HFFc6 (cell line): ENCODE measurements around the gene SPTSSB. TPM values are rescaled to one million over a fixed set of nuclear protein-coding genes. Genes with fewer than 3 reads are reported as not detected.

Source experiments
- DNase-seq: peaks from one replicate; pipeline ENCODE4 v3.0.0-alpha.2; 2018
- H3K27ac Mint-ChIP-seq: 2 replicates; pipeline ENCODE4 v1.8.0; 2020; ENCODE audit warnings: mild to moderate bottlenecking, mixed read lengths
- H3K27me3 Mint-ChIP-seq: 2 replicates; pipeline ENCODE4 v1.8.0; 2021; ENCODE audit warnings: mild to moderate bottlenecking, moderate library complexity, mixed read lengths; ENCODE audit not compliant: insufficient read depth
- H3K36me3 Mint-ChIP-seq: 2 replicates; pipeline ENCODE4 v1.8.0; 2021; ENCODE audit warnings: low read depth, mixed read lengths
- H3K4me1 Mint-ChIP-seq: 2 replicates; pipeline ENCODE4 v1.8.0; 2020; ENCODE audit warnings: low read depth, mixed read lengths
- H3K4me3 Mint-ChIP-seq: 2 replicates; pipeline ENCODE4 v1.8.0; 2020; ENCODE audit warnings: mild to moderate bottlenecking, moderate library complexity, mixed read lengths
- H3K9me3 Mint-ChIP-seq: 2 replicates; pipeline ENCODE4 v1.8.0; 2020; ENCODE audit warnings: mild to moderate bottlenecking, mixed read lengths
- total RNA-seq, 6 experiments: library from RNA; stranded (reverse); fragmentation: NEBNext Ultra II Directional; extraction: Animal tissue kit (Norgen Biotek cat#: 25700); gene quantifications; 2 replicates in 1 of 6; 3 replicates in 5 of 6; pipeline ENCODE4 v1.2.3, GENCODE V29; 2021
- TF ChIP-seq, protein P1 (sequence below): fragments of 200-600 bp; sonication (generic); IDR thresholded peaks from 2 replicates; pipeline ENCODE4 v1.5.0; 2021; ENCODE audit warnings: antibody characterized with exemption, mild to moderate bottlenecking

The SPTSSB gene
- total RNA-seq, 6 experiments from 2014 or later = not detected

DNA sequence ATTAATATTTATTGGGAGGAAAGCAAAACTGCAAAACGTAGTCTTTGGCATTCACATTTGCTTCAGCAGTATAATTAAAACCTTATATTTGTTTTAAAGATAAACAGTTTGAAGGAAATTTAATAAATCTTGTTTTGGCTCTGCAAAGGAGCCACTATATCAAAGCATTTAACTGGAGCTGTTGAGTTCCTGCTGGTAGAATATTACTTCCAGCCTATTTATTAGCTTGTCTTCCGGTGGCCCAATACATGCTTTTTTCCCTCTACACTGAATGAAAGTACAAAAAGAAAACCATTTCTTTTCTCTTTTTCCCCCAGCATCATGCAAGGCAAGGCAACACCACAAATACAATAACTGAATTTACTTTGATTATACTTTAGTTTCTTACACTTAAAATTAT is 26.3 kb downstream of the SPTSSB start:
- DNase-seq = no peak
- no peak overlapping the region for H3K27ac Mint-ChIP-seq
- H3K4me3 Mint-ChIP-seq = no peak overlapping the region
- no peaks in the 10 kb centered on the region; the same call in 1 of the 2 replicates for H3K9me3 Mint-ChIP-seq
- H3K36me3 Mint-ChIP-seq = no peaks in the 10 kb centered on the region
- peaks cover 13% of the 10 kb centered on the region for H3K4me1 Mint-ChIP-seq
- peaks cover 6% of the 10 kb centered on the region; the same call in 1 of the 2 replicates for H3K27me3 Mint-ChIP-seq
- TF ChIP-seq, protein P1, sequence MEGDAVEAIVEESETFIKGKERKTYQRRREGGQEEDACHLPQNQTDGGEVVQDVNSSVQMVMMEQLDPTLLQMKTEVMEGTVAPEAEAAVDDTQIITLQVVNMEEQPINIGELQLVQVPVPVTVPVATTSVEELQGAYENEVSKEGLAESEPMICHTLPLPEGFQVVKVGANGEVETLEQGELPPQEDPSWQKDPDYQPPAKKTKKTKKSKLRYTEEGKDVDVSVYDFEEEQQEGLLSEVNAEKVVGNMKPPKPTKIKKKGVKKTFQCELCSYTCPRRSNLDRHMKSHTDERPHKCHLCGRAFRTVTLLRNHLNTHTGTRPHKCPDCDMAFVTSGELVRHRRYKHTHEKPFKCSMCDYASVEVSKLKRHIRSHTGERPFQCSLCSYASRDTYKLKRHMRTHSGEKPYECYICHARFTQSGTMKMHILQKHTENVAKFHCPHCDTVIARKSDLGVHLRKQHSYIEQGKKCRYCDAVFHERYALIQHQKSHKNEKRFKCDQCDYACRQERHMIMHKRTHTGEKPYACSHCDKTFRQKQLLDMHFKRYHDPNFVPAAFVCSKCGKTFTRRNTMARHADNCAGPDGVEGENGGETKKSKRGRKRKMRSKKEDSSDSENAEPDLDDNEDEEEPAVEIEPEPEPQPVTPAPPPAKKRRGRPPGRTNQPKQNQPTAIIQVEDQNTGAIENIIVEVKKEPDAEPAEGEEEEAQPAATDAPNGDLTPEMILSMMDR = no peak

DNA sequence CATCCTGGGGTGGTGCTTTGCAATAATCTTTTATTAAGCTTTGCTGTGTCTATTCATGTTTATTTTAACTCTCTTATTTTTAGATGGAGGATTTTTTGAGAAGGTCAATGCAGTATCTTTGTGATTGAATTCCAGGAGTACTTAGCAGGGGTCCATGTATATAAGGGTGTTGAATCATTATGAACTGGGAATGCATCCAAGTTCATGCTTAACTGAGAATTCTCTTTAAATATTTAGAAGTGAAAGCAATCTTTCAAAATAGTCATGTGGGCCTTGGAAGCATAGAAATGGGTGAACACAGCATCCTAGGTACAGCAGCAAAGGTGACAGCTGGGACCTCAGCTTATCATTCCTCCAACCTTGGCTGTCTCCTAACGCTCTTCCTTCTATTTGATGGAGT is 27.3 kb downstream of the SPTSSB start:
- H3K27me3 Mint-ChIP-seq = peaks cover 6% of the 10 kb centered on the region; the same call in 1 of the 2 replicates
- no peak for DNase-seq
- no peaks in the 10 kb centered on the region for H3K36me3 Mint-ChIP-seq
- TF ChIP-seq, protein P1 = no peak
- H3K4me1 Mint-ChIP-seq = peaks cover 3% of the 10 kb centered on the region
- no peaks in the 10 kb centered on the region; the same call in 1 of the 2 replicates for H3K9me3 Mint-ChIP-seq
- no peak overlapping the region for H3K27ac Mint-ChIP-seq
- H3K4me3 Mint-ChIP-seq = no peak overlapping the region

DNA sequence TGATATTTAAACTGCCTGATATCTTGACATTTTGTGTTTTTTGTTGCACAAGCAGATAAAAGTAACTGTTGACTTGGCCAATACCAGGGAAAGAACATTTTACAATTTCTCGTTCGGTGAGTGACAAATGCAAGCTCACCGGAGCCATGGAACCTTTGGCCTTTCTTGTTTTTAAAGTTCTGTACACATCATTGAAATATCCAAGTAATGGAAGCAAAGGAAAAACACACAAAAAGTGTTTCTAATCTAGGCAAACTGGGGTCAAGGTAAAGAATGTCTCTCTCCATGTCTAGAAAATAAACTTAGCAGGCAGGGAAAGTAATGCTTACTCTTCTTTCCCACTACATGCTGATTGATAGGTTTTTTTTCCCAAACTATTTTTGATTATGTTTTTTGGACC is 27.8 kb downstream of the SPTSSB start:
- Mint-ChIP-seq H3K9me3 (no peaks in the 10 kb centered on the region; the same call in 1 of the 2 replicates), H3K4me1 (no peaks in the 10 kb centered on the region), H3K36me3 (no peaks in the 10 kb centered on the region), H3K27me3 (peaks cover 6% of the 10 kb centered on the region; the same call in 1 of the 2 replicates), H3K27ac (no peak overlapping the region), H3K4me3 (no peak overlapping the region)
- no peak for DNase-seq
- TF ChIP-seq, protein P1 = no peak

DNA sequence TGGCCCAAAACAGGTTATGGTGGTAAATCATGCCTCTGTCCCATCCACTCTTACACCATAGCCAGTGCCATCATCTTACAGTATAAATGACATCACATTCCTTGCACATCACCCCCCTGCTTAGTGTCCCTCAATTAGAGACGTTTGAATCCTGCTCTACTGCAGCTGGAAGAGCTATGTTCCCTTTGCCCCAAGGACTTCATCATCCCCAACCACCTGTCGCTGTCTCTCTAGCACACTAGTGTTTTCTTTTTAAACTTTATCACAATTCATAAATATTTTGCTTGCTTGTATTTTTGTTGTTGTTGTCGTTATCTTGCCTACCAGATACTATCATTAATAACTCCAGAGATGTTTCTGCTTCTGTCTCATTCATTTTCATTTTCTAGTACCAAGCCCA is 28.7 kb downstream of the SPTSSB start:
- H3K36me3 Mint-ChIP-seq = no peaks in the 10 kb centered on the region
- no peak for DNase-seq
- H3K4me3 Mint-ChIP-seq = no peak overlapping the region
- peaks cover 4% of the 10 kb centered on the region; the same call in 1 of the 2 replicates for H3K27me3 Mint-ChIP-seq
- TF ChIP-seq, protein P1 = no peak
- H3K4me1 Mint-ChIP-seq = no peaks in the 10 kb centered on the region
- H3K9me3 Mint-ChIP-seq = no peaks in the 10 kb centered on the region; the same call in 1 of the 2 replicates
- H3K27ac Mint-ChIP-seq = no peak overlapping the region

DNA sequence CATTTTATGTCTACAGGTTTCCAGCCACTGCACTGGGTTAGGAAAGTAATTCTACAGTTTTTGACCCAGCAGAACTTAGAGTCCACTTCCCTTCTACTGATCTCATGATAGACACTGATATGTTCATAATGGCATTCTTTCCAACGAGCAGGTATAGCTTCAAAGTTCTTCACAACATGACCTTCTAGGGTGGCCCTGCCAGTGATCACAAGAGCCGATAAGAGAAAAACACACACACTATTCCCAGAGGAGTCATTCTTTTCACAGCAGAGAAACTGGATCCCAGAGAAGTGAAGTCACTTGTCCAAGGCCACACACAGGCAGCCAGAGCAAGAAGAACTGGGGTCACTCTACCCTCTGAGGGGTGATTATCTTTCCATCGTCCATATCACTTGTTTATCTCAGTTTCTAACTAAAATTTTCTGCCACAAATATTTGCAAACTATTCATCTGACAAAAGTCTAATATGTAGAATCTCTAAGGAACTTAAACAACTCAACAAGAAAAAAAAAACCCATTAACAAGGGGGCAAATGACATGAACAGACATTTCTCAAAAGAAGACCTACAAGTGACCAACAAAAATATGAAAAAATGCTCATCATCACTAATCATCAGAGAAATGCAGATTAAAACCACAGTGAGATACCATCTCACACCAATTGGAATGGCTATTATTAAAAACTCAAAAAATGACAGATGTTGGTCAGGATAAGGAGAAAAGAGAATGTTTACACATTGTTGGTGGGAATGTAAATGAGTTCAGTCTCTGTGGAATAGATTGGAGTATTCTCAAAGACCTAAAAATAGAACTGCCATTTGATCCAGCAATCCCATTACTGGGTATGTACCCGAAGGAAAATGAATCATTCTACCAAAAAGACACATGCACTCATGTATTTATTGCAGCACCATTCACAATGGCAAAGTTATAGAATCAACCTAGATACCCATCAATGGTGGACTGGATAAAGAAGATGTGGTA is 31.5 kb downstream of the SPTSSB start:
- Mint-ChIP-seq H3K36me3 (no peaks in the 10 kb centered on the region), H3K4me1 (no peaks in the 10 kb centered on the region), H3K27me3 (peaks cover 3% of the 10 kb centered on the region; the same call in 1 of the 2 replicates), H3K4me3 (no peak overlapping the region), H3K9me3 (no peaks in the 10 kb centered on the region; the same call in 1 of the 2 replicates), H3K27ac (no peak overlapping the region)
- TF ChIP-seq, protein P1 = no peak
- DNase-seq = no peak
